Right lobe of liver (tissue), 6 donors: ENCODE results near the gene TEK. TPM values are rescaled to one million over a fixed set of nuclear protein-coding genes. Genes with fewer than 3 reads are reported as not detected.

Experiments
- ATAC-seq, 4 donors: fragments of 200-7000 bp; cut with Tn5 transposase; one replicate each; pipeline ENCODE4 v1.9.1; 2020; ENCODE audit warnings: mild to moderate bottlenecking in 4 of 4, moderate library complexity in 4 of 4
- DNase-seq, 3 donors: peaks; one replicate each; pipeline ENCODE4 v3.0.0-alpha.2; 2020
- H3K27ac ChIP-seq, 3 donors: fragments of 200-600 bp; one replicate each; pipeline ENCODE4 v1.8.0; 2022
- H3K27me3 ChIP-seq, 2 donors: fragments of 200-600 bp; one replicate each; pipeline ENCODE4 v1.8.0; 2022
- H3K36me3 ChIP-seq, 4 donors: fragments of 200-600 bp; sonication (generic) in 1 of 4; one replicate each; pipeline versions ENCODE4 v1.5.1 to v1.8.0; 2017 to 2022; ENCODE audit warnings: control low read depth in 1 of 4
- H3K4me1 ChIP-seq, 4 donors: fragments of 200-600 bp; sonication (generic) in 1 of 4; one replicate each; pipeline versions ENCODE4 v1.5.1 to v1.8.0; 2017 to 2022; ENCODE audit warnings: control low read depth in 1 of 4
- H3K4me3 ChIP-seq, 3 donors: fragments of 200-600 bp; one replicate each; pipeline ENCODE4 v1.8.0; 2022
- H3K9me3 ChIP-seq, 4 donors: fragments of 200-600 bp; sonication (generic) in 1 of 4; one replicate each; pipeline versions ENCODE4 v1.5.1 to v1.8.0; 2017 to 2022; ENCODE audit warnings: control low read depth in 1 of 4
- CTCF ChIP-seq, 4 donors: fragments of 200-600 bp in 3 of 4; fragments of 450-650 bp in 1 of 4; IDR thresholded peaks; one replicate each; pipeline versions ENCODE4 v1.5.1 to v1.8.0; 2016 to 2022; ENCODE audit warnings: antibody characterized with exemption in 4 of 4, mild to moderate bottlenecking in 2 of 4
- POLR2A ChIP-seq: fragments of 450-650 bp; IDR thresholded peaks from one replicate; pipeline ENCODE4 v1.6.1; 2017; ENCODE audit warnings: antibody characterized with exemption, mild to moderate bottlenecking
- WGBS: methylation state at CpG from one replicate; pipeline ENCODE4 v1.1.6; 2018; ENCODE audit warnings: low coverage, low lambda C conversion rate; ENCODE audit not compliant: insufficient coverage; ENCODE audit errors: missing lambda C conversion rate; 5-methylcytosine and 5-hydroxymethylcytosine counted together
- intact Hi-C, 2 donors: fragments of 100-400 bp; cut with DNase I; formaldehyde crosslinking; loops; one replicate each; pipeline versions ENCODE4 v1.11.2 to v1.14.1; 2022
- total RNA-seq, 6 experiments: library from RNA; depleted of rRNA in 2 of 6; stranded (reverse); fragments of >200 nt in 2 of 6; fragmentation: NEBNext Ultra II Directional in 3 of 6; extraction: Animal tissue kit (Norgen Biotek cat#: 25700) in 3 of 6; gene quantifications; one replicate each; pipeline versions ENCODE4 v1.1.0 to v1.2.4, GENCODE V29; 2016 to 2023
- donor health status: DM: no; HTN: yes; CAD: no.
- donor health status: DM: no; HTN: no; CAD: no.
- donor health status: DM: no; HTN: no; CAD: no.
- donor health status: DM: no; HTN: yes; CAD: no.
- donor health status: DM: no; HTN: yes; CAD: no.

Gene TEK
- total RNA-seq, 6 experiments from 2014 or later: 4.0 to 6.9 (median 6.1) TPM

DNA sequence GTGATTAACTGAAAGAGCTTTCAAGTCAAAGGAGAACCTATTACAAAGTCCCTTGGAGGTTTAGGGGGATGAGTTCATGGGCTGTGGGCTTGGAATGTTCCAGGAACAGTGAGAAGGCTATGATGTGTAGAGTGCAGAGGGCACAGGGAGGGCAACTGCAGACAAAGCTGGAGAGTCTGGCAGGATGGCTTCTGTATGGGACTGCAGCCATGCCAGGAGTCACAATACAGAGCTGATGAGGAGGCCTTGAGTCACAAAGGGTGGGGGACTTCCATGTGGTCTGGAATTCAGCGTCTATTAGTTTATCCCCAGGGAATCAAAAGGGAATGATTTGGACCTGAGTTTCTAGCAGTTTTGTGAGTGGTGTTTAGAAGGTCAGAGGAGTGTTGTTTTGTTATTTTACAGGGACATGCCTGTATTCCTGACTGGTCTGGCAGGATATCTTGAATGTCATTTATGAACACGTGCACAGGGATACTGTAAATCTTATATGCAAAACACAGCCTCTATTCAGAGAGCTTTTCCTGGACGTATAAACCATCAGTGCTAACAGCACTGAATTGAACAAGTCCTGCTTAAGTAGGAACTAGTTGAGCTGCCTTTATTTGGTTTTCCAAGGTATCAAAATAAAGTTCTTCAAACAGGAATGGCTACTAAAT is 14.3 kb upstream of the TEK start:
- no peaks in the 10 kb centered on the region for H3K9me3 ChIP-seq
- ATAC-seq: no peak
- no peak for TF ChIP-seq CTCF (IDR thresholded peaks at IDR 0.05)
- TF ChIP-seq POLR2A: no peak
- H3K4me1 ChIP-seq: no peaks in the 10 kb centered on the region
- WGBS: 64% methylated on average over 3 of the region's 3 CpGs
- no peak overlapping the region for H3K4me3 ChIP-seq
- DNase-seq: no peak
- H3K36me3 ChIP-seq: no peaks in the 10 kb centered on the region
- intact Hi-C loops: no loop called here
- H3K27ac ChIP-seq: no peak overlapping the region
- H3K27me3 ChIP-seq: no peaks in the 10 kb centered on the region

DNA sequence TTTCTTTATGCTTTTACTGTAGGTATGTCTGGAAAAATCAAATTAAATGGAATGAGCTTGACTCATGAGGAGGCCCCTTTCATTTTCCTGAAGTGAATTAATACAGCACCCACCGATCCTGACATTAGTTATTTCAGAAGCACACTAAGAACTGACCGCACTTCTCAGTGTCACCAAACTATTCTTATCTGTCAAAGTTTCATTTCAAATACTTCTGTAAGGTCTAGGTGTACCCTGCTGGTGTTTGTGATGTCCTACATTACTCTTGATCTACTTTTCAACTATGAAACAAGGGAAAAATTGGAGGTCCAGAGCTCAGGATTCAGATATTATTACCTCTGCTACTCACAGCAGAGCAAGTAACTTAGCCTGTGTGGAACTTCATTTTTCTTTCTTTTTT is 1.8 kb upstream of the TEK start:
- Histone ChIP-seq H3K27ac (no peak overlapping the region), H3K27me3 (no peaks in the 10 kb centered on the region), H3K9me3 (no peaks in the 10 kb centered on the region), H3K36me3 (no peaks in the 10 kb centered on the region), H3K4me3 (no peak overlapping the region), H3K4me1 (no peaks in the 10 kb centered on the region)
- no peak for ATAC-seq
- 87% methylated on average over 2 of the region's 2 CpGs for WGBS
- intact Hi-C loops: no loop called here
- no peak for TF ChIP-seq CTCF (IDR thresholded peaks at IDR 0.05)
- TF ChIP-seq POLR2A: no peak
- DNase-seq: no peak

- DNase-seq (no peak), ATAC-seq (no peak)
- Histone ChIP-seq H3K4me3 (peak overlapping the region in 2 of 3 donors; percentile 5 to 24), H3K36me3 (no peaks in the 10 kb centered on the region), H3K27me3 (no peaks in the 10 kb centered on the region), H3K27ac (peak overlapping the region; percentile 10 to 58 (median 29)), H3K4me1 (no peaks in the 10 kb centered on the region), H3K9me3 (no peaks in the 10 kb centered on the region)
- WGBS: 23% methylated on average over 2 of the region's 2 CpGs
- intact Hi-C loops: no loop called here
- TF ChIP-seq POLR2A: no peak
- TF ChIP-seq CTCF (IDR thresholded peaks at IDR 0.05): no peak
Measured at GRCh38 chr9:27109621-27110020, 596 bp downstream of the TEK start.

GRCh38 chr9:27110181-27110580 is 1.2 kb downstream of the TEK start:
- Histone ChIP-seq H3K4me3 (no peak overlapping the region), H3K27me3 (no peaks in the 10 kb centered on the region), H3K9me3 (no peaks in the 10 kb centered on the region), H3K36me3 (no peaks in the 10 kb centered on the region), H3K4me1 (no peaks in the 10 kb centered on the region), H3K27ac (peak overlapping the region; percentile 10 to 58 (median 29))
- no peak for TF ChIP-seq POLR2A
- TF ChIP-seq CTCF (IDR thresholded peaks at IDR 0.05): no peak
- WGBS: 40% methylated on average over 4 of the region's 4 CpGs
- no peak for DNase-seq
- ATAC-seq: peak in 2 of 4 donors; percentile 26 to 47
- intact Hi-C loops: no loop called here

- H3K4me3 ChIP-seq: no peak overlapping the region
- WGBS: 14% methylated on average over 2 of the region's 2 CpGs
- TF ChIP-seq CTCF (IDR thresholded peaks at IDR 0.05) (no peak), POLR2A (no peak)
- no peaks in the 10 kb centered on the region for H3K9me3 ChIP-seq
- ATAC-seq: peak; percentile 35 to 58 (median 42)
- no peak for DNase-seq
- H3K36me3 ChIP-seq: no peaks in the 10 kb centered on the region
- H3K27me3 ChIP-seq: no peaks in the 10 kb centered on the region
- intact Hi-C loops: no loop called here
- H3K4me1 ChIP-seq: no peaks in the 10 kb centered on the region
- H3K27ac ChIP-seq: peak overlapping the region in 1 of 3 donors; percentile 13
Measured at GRCh38 chr9:27112235-27112634, 3.2 kb downstream of the TEK start.
